HG03135 (cell line): ENCODE results near the gene NCF4.

ENCODE experiments used
- ATAC-seq: cut with Tn5 transposase; IDR thresholded peaks from one replicate; pipeline ENCODE4 v1.9.1; 2021; ENCODE audit warnings: mild to moderate bottlenecking, moderate library complexity; ENCODE audit not compliant: unreplicated experiment

NCF4 gene

DNA sequence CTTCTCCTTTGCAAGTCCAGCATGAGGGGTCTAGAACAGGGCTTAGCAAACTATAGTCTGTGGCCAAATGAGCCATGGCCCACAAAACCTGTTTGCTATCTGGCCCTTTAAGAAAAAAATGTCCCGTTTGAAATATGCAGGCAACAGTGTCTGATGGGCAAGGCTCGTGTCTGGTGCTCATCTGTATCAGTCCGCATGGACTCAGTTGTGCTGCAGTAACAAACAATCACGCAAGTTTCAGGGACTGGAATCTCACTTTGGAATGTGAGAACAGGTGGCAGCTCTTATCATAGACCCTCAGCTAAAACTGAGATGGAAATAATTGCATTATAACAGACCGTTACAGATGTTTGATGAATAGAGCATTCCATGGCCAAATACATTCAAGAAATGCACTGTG, 24.9 kb upstream of the NCF4 start:
- ATAC-seq: no peak

DNA sequence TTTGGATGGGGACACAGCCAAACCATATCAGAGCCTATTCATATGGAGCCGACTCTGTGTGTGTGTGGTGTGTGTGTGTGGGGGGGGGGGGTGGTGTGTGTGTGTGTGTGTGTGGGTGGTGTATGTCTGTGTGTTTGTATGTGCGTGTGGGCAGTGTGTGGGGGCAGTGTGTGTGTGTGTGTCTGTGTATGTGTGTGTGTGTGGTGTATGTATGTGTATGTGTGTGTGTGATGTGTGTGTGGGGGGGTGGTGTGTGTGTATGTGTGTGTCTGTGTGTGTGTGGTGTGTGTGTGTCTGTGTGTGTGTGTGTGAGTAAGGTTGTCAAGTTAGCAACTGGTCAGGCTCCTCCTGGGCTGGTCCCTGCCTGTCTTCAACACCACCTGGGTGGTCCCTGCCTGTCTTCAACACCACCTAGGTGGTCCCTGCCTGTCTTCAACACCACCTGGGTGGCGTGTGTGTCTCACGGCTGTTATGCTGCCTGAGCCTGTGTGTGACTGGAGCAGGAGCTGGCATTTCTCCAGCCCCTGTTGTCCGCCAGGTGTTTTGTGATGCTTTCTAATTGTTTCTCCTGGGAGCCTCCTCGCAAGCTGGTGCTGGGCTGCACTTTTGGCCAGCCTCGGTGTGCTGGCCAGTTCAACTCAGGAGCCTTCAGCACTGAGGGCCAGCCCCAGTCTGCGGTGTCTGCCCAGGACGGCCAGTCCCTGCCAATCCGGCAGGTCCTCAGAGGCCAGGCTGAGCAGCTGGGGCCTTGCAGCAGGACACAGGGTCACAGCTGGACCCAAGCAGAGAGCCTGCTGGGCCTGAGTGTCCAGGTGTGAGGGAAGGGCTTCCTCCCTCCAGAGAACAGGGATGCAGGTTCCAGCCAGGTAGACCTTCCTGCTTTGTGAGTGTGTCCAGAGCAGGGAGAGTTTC, 22.4 kb upstream of the NCF4 start:
- no peak for ATAC-seq

GRCh38 chr22:36839356-36840073, 21.3 kb upstream of the NCF4 start:
- ATAC-seq: no peak

- ATAC-seq: no peak
Measured at GRCh38 chr22:36840106-36840505, 20.7 kb upstream of the NCF4 start.

DNA sequence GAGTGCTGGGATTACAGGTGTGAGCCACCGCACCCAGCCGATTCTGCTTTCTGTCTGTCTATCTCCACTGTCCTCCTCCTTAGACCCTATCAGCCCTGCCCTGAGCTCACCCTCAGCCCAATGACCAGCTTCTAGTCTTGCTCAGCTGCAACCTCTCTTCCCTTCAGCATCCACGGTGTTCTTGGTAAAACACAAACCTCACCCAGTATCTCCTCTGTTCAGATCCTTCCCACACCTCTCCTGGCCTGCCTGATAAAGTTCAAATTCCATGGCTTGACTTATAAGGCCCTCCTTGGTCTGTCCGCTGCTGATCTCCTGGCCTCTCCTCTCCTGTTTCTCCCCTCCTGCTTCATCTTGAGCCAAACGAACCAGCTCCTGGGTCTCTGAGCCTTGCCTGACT, 14.5 kb upstream of the NCF4 start:
- ATAC-seq: no peak

GRCh38 chr22:36846949-36847348, 13.9 kb upstream of the NCF4 start:
- ATAC-seq: no peak

DNA sequence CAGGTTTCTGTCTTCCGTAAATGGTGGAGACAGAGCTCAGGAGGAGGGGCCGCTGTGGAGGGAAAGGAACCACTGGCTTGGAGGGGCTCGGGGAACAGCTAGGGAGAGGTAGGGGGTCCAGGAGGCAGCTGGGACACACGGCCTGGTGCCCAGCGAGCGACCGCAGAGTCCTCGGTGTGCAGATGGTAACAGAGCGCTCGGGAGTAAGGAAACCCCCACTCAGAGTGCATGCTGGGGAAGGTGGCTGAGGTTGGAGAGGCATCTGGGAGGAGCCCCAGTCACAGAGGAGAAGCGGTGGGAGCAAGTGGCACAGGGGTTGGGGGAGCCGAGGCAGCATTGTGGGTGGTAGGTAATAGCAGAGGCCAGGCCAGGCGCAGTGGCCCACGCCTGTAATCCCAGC, 10.8 kb upstream of the NCF4 start:
- ATAC-seq: no peak

DNA sequence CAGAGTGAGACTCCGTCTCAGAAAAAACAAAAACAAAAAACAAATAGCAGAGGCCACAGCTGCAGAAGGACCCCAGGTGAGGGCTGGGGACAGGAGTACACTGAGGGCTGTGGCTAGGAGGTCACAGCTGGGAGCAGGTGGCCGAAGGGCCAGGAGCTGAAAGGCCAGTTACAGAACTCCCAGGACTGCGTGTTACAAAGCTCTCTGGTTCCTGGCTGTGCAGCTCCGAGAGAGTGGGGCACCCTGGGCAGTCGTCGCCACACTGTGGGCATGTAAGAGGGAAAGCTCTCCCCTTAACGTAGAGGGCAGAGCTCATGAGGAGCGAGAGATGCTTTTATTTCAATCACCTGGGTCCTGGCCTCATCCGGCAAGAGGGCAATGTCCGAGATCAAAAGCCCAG, 10.1 kb upstream of the NCF4 start:
- ATAC-seq: no peak

DNA sequence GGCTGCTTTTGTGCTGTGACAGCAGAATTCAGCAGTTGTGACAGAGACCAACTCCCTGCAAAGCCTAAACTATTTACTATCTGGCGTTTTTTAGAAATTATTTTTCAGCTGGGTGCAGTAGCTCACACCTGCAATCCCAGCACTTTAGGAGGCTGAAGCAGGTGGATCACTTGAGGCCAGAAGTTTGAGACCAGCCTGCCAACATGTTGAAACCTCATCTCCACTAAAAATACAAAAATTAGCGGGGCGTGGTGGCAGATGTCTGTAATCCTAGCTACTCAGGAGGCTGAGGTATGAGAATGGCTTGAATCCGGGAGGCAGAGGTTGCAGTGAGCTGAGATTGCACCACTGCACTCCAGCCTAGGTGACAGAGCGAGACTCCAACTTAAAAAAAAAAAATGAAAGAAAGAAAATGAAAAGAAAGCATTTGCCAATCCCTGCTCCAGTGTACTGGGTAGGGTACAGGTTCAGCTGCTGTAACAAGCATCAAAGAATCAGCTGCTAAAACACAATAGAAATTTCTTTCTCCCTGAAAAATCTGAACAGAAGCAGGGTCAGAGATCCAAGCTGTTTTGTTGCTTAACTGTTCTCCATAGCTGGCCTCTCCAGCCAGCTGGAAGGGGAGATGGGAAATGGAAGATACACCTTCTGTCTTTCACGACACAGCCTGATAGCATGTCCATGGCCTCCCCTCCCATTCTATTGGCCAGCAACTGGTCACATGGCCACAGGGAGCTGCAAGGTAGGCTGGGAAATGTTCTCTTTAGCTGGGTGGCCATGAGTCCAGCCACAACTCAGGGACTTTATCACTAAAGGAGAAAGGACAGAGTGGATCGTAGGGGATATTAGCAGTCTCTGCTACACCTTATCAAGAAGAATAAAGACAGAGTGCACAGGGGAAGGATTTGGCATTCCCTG, 8.5 kb upstream of the NCF4 start:
- ATAC-seq: no peak

GRCh38 chr22:36853407-36854099, 7.3 kb upstream of the NCF4 start:
- no peak for ATAC-seq

DNA sequence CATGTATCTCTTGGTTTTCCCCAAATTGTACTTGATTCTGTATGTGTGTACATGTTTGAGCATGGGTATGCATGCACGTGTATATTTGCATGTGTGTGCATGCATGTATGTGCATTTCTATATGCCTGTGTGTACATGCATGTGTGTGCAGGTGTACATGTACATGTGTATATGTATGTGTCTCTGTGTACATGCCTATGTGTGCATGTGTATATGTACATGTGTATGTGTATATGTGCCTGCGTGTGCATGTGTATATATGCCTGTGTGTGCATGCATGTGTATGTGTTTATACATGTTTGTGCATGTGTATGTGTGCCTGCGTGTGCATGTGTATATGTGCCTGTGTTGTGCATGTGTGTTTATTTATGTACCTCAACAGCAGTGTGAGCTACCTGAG, 5.3 kb upstream of the NCF4 start:
- no peak for ATAC-seq

DNA sequence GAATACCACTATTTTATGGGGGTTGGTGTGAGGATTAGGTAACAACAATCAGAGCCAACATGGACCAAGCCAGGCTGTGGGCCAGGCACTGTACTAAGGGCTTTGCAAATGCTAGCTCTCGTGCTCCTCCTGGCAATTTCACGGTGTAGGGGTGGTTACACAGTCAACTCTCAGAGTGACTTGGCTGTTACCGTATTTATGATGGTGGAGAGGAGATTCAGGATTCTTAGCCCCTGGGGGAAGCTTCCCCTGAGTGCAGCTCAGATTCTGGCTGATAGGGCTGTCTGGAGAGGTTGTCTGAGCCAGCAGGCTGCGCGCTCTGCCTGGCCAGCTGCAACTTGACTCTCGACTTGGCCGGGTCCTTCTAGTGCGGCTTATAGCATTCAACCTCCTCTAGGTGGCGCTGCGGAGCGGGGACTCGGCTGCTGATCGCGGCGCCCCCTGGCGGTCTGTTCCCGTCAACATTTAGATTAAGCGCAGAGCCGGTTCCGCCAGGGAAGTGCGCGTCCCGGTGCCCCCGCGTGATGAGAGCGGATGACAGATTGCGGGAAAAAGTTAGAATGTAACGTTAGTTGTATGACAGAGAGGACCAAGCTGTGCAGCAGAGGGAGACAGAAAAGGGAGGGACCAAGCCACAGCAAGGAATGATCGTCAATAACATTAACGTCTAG, 4.5 kb upstream of the NCF4 start:
- no peak for ATAC-seq

- no peak for ATAC-seq
Measured at GRCh38 chr22:36856792-36857135, 4.0 kb upstream of the NCF4 start.

DNA sequence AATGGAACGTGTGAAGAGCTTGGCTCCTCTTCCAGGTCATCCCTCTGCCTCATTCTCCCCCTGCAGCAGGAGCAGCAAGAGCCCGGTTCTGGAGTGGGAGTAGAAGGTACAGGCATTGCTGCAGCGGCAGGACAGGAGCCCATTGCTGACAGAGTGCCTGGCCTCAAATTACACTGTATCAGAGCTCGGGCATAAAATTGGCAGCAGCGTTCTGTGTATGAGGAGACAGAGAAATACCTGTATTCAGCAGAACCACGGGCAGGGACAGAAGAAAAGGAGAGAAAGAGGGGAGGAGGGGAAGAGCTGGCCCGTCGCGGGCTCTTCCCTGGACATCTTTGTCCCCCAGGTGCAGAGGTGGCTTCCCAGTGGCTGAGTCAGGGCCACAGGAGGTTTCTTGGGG, 2.6 kb upstream of the NCF4 start:
- no peak for ATAC-seq

DNA sequence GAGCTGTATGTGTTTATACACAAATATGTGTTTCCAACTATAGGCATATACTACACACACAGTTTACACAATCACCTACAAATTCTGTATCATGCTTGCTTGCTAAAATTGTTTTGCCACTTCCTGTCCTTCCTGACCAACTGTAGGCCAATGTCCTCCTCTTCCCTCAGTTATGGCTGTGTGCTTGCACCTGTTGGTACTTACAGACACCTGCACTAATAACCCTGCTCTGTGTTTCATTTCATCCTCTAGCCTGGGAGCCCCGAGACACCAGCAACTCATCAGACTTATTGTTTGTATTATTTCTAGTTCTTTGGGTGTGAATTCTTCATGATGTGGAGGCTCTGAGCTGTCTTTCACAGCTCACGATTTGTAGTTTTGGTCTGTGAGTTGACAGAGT, 1.8 kb upstream of the NCF4 start:
- ATAC-seq: no peak

DNA sequence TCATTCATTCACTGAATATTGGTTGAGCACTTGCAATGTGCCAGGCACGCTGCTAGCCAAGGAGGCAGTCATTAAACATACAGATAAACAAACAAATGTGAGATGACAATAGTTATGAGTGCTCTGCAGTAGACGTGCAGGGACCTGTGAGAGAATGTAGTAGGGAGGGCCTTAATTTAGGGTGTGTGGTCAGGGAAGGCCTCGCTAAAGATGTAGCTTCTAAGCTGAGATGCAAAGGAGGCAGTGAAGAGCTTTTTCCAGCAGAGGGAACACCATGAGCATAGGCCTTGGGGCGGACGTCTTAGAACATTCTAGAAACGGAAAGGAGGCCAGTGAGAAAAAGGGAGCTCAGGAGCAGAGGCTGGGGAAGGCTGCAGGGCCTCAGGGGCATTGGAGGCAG, 789 bp upstream of the NCF4 start:
- no peak for ATAC-seq

DNA sequence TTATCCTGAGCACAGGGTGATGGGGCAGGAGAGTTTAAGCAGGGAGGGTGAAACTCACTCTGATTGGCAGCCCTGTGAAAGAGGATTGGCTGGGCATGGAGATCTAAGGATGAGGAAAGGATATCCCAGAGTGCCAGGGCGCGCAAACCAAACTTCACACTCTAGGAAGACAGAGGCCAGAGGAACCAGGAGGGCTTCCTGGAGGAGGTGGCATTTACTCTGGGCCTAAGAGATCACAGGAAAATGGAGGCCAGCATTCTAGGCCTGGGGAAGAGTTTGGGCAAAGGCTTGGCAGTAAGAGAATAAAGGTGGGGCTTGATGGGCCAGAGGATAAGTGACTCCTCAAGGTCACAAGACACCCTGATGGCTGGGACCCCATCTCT, 377 bp upstream of the NCF4 start:
- no peak for ATAC-seq

DNA sequence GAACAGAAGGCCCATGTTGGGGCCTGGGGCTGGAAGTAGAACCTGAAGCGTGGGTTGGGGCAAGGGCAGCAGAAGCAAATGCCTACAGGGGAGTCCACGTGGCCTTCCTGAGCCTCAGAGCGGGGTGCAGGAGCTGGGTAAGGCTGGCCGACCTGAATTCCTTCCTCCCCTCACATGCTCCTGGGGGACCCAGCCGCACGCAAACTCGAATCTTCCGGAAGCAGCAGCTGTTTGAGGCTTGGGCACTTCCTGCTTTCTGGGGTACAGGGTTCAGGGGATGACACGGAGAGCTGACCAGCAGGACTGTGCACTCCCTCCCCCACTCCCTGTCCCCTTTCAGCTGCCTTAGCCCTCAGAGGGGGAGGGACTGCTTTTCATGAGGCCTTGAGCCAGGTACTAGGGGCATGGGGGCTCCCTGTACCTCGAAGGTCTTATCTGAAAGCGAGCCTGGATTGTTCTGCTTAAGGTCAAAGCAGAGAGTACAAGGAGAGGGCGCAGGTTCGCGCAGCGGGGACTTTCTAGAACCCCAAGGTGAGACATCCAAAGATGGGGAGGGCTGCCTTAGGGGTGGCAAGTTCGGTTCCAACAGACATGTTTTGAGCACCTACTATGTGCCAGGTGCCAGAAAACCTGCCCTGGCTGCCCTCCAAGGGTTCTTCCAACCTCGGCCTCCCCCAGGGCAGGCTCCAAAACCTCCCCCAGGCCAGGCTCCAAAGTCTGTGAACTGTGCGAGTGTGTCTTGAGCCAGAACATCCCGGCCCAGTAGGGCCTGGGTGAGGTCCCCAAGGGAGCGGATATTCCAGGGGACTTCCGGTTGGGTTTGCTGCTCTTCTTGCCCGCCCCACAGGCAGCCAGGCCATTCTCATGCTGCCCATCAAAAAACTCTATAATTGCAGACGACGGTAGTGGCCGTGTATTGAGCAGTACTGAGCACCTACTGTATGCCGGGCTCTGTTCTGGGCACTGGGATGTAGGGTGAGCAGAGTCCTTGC, 1.7 kb downstream of the NCF4 start:
- no peak for ATAC-seq

GRCh38 chr22:36863281-36863680, 2.5 kb downstream of the NCF4 start:
- no peak for ATAC-seq
